Activated CD4-positive, alpha-beta T cell treated with anti-CD3 and anti-CD28 coated beads, Interleukin-2, amount 50 U/mL, for 4 hours (primary cell): ENCODE data around the gene GFAP.

Experiments
- DNase-seq, 2 experiments: peaks; one replicate each; pipeline ENCODE4 v3.0.0-alpha.2; 2020

GFAP gene

GRCh38 chr17:44930667-44931066 lies 15.4 kb upstream of the GFAP start:
- DNase-seq = no peak

- DNase-seq = no peak
These were observed 13.8 kb upstream of the GFAP start for GRCh38 chr17:44928950-44929720.

- DNase-seq = no peak
These were observed 12.8 kb upstream of the GFAP start for GRCh38 chr17:44928136-44928535.

- no peak for DNase-seq
These were observed 12.4 kb upstream of the GFAP start for GRCh38 chr17:44927696-44928095.

- DNase-seq = no peak
These were observed 11.7 kb upstream of the GFAP start for GRCh38 chr17:44926821-44927525.

GRCh38 chr17:44925731-44926697 lies 10.7 kb upstream of the GFAP start:
- DNase-seq = no peak

GRCh38 chr17:44924107-44924544 lies 8.8 kb upstream of the GFAP start:
- DNase-seq = no peak

- DNase-seq = no peak
These were observed 7.6 kb upstream of the GFAP start for GRCh38 chr17:44922746-44923470.

GRCh38 chr17:44922136-44922535 lies 6.8 kb upstream of the GFAP start:
- DNase-seq = no peak

GRCh38 chr17:44921122-44921882 lies 6.0 kb upstream of the GFAP start:
- DNase-seq = no peak

GRCh38 chr17:44920565-44920940 lies 5.3 kb upstream of the GFAP start:
- no peak for DNase-seq

- DNase-seq = peak; percentile 48 to 51
These were observed 4.7 kb upstream of the GFAP start for GRCh38 chr17:44919885-44920564.

GRCh38 chr17:44919411-44919810 lies 4.1 kb upstream of the GFAP start:
- no peak for DNase-seq

- no peak for DNase-seq
These were observed 2.7 kb upstream of the GFAP start for GRCh38 chr17:44918006-44918405.

GRCh38 chr17:44917456-44917855 lies 2.2 kb upstream of the GFAP start:
- DNase-seq = no peak

GRCh38 chr17:44916781-44917241 lies 1.5 kb upstream of the GFAP start:
- DNase-seq = no peak

GRCh38 chr17:44915862-44916780 lies 821 bp upstream of the GFAP start:
- DNase-seq = no peak

- DNase-seq = no peak
These were observed 515 bp downstream of the GFAP start for GRCh38 chr17:44914698-44915271.

- no peak for DNase-seq
These were observed 1.2 kb downstream of the GFAP start for GRCh38 chr17:44914148-44914547.

- DNase-seq = no peak
These were observed 1.6 kb downstream of the GFAP start for GRCh38 chr17:44913676-44914075.
